CD4-positive, alpha-beta T cell treated with Interferon gamma for 1 hour (primary cell): ENCODE data around the gene SAMD11.

Experiments
- DNase-seq: peaks from one replicate; pipeline ENCODE4 v3.0.0-alpha.2; 2020

The SAMD11 gene

DNA sequence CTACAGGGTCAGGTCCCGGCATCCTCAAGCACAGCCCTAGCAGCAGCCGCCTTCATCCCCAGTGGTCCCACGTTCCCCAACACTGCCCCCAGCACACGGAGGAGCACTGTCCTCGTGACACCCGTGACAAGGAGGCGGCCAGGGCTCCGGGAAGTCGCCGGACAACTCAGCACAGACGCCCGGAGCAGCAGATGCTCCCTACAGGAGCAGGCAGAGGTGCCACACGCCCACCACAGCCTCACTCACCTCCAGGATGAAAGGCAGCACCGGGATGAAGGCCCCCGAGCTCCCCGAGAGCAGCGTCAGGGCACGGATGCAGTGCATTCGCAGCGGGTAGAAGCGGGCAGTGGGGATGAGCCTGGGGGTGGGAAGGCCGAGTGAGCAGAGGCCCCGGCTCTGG lies 27.2 kb downstream of the SAMD11 start:
- DNase-seq: no peak

DNA sequence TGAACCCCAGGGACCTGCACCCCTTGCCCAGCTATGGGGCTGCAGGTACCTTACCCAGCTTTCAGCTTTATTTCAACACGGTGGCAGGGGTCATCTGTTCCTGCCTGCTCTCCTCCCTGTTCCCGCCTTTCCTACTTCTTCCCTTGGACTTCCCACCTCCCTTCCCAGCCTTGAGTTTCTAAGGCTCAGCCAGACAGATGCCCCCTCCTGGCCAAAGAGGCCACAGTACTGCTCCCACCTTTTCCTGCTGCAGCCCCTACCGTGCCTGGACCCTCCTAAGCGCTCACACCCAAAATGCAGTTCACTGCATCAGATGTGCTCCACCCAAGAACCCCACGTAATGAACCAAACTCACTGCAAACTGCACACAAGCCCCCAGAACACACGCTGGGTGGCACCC lies 27.6 kb downstream of the SAMD11 start:
- DNase-seq: no peak

DNA sequence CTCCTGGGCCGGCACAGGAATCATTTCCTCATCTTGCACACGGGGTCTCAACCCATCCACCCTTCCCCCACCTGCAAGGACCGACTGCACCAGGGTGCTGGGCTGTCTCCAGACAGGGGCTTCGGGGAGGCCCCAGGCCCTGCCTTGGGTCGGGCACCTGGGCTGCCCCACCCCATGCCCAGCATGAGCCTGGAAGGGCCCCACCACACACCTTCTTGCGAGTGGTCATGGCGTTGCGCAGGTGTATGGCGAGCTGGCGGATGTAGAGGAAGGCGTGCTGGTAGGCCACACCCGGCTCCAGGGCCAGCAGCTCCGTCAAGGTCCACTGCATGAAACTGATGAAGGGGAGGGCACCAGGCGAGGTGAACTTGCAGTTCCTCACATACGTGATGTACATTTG lies 28.5 kb downstream of the SAMD11 start:
- no peak for DNase-seq

DNA sequence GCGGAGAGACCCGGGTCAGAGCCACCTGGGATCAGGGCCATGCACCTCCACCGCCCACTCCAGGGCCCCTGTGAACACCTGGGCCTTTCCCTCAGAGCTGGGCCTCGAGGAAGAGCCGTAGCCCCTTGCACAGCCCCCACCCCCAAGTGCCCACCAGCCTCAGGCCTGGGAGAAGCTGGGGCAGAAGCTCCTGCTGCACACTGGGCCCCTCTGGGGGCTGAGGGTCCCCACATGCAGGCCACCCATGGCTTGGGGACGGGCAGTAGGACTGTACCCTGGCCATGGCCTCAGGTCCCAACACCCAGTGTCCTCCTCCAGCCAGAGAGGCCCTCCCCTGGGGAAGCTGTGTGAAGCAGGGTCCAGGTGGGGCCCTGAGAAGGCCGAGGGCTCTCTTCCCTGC lies 28.9 kb downstream of the SAMD11 start:
- no peak for DNase-seq

DNA sequence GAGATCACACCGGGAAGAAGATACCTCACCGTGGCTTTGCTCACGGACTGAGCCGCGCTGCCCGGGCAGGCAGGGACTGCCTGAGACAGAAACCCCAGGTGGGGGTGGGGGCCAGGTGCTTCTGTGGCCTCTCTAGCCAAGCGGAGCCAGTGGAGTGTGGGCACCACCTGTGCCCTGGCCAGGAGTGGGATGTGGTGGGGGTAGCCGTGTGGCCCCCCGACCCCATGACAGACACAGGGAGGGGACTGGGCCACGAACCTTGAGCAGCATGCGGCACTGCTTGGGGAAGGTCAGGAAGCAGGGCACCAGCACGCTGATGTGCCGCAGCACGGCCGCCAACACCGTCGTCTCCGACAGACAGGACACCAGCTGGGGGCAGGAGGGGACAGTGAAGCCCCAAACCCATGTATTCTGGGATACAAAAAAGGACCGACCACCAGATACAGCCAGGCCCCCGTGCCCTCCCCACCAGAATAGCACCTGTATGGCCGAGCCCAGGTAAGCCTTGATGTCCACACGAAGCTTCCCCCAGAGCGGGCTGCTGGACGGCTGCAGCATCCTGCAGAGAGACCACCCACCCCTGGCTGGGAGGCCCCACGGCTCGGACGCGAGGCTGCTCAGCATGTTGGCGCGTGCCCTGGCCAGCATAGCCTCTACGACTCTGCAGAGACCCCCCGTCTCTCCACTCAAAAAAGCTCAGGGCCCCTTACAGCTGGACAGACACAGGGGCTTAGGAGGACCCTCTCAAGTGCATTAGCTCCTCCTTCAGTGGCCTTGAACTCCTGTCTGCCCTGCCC lies 30.0 kb downstream of the SAMD11 start:
- DNase-seq: no peak

DNA sequence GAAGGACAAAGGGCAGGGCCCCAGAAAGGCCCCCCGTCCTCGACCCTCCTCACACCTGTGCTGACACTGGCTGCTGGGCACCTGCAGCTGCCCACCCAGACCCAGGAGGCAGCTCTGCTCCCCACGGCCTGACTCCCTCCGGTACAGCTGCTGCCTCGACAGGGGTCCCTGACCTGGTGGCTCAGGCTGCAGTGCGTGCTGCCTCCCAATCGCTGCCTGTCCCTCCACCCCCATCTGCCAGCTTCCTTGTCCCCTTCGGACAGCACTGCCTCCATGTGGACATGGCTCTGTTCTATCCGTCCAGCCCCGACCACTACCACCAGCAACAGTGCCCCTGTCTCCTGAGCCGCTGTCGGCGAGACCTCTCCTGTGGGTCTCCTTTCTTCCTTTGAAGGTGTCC lies 31.2 kb downstream of the SAMD11 start:
- DNase-seq: no peak

DNA sequence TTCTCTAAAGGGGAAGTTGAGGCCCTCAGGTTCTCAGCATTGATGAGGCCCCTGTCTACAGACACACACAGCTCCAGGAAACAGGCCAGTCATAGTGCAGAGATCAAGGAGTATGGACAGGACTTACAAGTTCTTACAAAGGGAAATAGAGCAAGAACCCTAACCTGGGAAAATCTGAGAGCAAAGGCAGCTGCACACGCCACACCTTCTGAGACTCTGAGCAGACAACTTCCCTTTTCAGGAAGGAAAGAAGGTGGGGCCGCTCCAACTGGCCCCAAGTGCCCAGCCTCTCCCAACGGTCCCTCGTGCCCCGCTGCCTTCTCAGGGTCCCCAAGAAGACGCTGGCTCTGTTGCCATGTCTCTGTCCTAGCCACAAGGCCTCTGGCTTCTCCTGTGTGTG lies 31.8 kb downstream of the SAMD11 start:
- no peak for DNase-seq

DNA sequence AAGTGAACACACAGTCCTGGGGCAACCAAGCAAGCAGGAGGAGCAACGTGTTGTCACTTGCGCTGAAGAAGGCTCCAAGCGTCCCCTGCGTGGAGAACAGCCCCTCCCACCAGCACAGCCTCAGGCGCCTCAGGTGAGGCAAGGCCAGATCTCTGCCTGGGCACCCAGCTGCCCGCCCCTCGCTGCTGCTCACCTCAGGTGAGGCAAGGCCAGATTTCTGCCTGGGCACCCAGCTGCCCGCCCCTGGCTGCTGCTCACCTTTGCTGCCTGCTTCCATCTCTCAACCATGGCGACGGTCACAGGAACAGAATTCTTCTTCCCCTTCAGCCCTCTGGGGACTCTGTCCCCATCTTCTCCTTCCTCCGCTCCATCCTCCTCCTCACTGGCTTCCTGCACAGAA lies 32.9 kb downstream of the SAMD11 start:
- DNase-seq: no peak

DNA sequence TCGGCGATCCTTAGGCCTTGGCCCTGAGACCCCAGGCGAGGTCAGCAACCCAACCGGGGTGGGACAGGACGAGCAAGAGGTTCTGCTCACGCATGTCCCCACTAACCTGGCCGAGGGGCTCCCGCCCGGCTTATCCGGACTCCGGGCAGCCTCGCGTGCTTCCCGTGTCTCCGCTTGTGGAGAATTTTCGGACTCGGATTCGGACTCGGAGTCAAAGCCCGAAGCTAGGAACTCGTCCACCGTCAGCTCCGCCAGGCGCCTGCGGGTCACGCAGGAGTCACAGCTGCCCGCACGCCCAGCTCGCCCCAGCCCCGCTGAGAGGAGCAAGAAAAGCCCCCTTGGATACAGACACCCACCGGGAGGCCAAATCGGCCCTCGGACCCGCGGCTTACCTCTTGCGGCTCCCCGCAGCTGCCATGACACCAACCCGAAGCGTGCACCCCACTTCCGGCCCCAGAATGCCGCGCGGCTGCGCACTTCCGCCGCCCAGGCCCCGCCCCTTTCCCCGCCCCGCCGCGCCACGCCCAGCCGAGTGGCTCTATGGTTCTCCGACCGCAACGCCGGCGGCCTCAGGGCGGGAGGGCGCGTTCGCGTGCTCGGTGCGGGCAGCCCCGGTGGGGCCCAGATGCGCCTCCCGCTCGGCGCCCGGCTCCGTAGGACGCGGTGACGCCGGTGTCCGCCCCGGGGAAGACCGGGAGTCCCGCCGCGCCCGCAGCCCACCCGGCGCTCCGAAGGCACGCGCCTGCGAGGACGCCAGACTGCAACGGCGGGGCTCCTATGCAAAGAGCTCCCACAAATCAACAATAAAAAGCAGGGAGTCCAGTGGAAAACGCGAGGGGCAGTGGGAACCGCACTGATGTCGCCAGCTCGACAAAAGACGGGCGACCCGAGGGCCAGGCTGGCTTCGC lies 35.4 kb downstream of the SAMD11 start, which contains the start of gene NOC2L:
TSS of gene NOC2L (minus strand) at position 434 of the 908 bp plus-strand sequence. CDS start at position 418, 16 bp downstream.
- DNase-seq: peak; percentile 95

DNA sequence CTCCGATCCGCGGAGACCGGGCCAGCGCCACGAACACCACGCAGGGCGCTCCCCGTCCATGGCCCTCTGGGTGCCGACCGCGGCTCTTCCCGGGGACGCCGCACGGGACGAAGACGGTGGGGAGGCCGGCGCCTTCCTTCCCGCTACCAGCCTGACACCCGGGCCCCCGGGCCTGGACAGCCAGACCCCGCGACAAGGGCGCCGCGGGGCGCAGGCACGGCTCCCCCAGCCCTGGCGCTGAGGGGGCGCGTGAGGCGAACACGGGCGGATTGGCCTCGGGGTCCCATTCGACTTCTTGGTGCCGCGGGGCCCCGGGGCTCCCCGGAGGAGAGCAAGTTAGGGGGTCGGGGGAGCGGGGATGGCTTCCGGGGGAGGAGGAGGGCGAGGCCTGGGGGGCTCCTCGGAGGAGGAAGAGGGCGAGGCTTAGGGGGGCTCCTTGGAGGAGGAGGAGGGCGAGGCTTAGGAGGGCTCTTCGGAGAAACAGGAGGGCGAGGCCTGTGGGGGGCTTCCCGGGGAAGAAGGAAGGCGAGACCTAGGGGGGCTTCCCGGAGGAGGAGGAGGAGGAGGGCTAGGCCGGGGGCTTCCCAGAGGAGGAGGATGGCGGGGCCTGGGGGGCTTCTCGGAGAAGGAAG lies 36.1 kb downstream of the SAMD11 start:
- DNase-seq: no peak

DNA sequence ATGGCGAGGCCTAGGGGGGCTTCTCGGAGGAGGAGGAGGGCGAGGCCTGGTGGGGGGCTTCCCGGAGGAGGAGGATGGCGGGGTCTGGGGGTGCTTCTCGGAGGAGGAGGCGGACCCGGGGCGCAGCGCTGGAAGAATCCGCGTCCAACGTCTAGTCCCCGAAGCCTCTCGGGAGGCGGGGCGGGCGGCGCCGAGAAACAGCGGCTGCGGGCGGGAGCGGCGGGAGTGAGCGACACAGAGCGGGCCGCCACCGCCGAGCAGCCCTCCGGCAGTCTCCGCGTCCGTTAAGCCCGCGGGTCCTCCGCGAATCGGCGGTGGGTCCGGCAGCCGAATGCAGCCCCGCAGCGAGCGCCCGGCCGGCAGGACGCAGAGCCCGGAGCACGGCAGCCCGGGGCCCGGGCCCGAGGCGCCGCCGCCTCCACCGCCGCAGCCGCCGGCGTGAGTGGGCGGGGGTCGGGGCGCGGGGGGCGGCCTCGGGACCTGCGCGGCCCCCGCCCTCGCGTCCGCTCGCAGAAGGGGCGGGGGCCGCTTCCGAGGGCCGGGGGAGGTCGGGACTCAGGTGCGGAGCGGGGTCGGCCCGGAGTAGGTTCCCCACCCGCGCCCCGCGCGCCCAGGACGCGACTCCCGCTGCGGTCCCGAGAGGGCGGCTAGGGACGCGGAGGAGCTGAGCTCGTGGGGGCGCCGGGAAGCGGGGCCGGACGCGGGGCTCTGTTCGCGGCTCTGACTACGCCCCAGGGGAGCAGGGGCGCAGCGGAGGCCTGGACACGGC lies 36.8 kb downstream of the SAMD11 start, which contains the start of gene KLHL17:
TSS of gene KLHL17 (plus strand) at position 222 of the 769 bp plus-strand sequence. CDS start at position 332, 110 bp downstream.
- DNase-seq: peak; percentile 71

DNA sequence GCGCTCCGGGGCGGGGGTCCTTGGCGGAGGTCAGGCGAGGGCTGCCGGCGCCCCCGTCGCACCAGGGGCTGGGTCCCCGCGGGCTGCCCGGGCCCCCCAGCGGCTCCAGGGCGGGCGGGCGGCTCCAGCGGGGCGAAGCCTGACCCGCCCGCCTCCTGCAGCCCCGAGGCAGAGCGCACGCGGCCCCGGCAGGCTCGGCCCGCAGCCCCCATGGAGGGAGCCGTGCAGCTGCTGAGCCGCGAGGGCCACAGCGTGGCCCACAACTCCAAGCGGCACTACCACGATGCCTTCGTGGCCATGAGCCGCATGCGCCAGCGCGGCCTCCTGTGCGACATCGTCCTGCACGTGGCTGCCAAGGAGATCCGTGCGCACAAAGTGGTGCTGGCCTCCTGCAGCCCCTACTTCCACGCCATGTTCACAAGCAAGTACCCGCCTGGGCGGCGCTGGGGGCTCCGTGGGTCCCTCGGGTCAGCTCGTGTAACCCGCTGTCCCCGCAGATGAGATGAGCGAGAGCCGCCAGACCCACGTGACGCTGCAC lies 37.5 kb downstream of the SAMD11 start:
- DNase-seq: no peak

DNA sequence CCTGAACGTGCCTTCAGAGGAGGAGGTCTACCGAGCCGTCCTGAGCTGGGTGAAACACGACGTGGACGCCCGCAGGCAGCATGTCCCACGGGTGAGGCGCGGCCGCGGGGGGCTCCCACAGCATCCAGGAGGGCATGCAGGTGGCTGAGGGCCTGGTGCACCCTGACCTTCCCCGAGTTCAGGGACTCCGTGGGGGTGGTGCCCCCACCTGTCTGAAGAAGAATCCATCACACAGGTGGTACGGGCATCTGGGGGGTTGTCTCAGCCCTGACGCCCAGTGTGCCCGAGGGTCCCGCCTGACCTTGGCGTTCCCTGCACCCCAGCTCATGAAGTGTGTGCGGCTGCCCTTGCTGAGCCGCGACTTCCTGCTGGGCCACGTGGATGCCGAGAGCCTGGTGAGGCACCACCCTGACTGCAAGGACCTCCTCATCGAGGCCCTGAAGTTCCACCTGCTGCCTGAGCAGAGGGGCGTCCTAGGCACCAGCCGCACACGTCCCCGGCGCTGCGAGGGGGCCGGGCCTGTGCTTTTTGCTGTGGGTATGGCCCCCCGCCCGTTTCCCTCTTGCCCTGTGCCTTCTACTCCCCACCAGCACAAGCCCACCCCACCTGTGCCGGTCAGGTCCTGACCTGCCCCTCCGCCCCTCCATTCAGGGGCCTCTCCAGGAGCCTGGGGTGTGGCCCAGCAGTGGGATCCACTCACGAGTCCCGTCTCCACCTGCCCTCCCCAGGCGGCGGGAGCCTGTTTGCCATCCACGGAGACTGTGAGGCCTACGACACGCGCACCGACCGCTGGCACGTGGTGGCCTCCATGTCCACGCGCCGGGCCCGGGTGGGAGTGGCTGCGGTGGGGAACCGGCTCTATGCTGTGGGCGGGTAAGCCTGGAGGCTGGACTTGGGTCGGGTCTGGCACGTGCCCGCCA lies 38.9 kb downstream of the SAMD11 start:
- DNase-seq: no peak

DNA sequence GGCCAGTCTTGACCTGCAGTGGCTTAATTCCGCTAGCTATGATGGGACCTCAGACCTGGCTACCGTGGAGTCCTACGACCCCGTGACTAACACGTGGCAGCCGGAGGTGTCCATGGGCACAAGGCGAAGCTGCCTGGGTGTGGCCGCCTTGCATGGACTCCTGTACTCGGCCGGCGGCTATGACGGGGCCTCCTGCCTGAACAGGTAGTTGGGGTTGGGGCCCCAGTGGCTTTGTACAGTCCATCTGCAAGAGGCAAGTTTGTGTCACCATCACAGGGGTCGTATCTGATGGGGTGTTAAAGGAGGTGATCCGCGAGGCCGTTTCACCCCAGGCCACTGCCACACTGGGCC lies 39.6 kb downstream of the SAMD11 start:
- DNase-seq: no peak

DNA sequence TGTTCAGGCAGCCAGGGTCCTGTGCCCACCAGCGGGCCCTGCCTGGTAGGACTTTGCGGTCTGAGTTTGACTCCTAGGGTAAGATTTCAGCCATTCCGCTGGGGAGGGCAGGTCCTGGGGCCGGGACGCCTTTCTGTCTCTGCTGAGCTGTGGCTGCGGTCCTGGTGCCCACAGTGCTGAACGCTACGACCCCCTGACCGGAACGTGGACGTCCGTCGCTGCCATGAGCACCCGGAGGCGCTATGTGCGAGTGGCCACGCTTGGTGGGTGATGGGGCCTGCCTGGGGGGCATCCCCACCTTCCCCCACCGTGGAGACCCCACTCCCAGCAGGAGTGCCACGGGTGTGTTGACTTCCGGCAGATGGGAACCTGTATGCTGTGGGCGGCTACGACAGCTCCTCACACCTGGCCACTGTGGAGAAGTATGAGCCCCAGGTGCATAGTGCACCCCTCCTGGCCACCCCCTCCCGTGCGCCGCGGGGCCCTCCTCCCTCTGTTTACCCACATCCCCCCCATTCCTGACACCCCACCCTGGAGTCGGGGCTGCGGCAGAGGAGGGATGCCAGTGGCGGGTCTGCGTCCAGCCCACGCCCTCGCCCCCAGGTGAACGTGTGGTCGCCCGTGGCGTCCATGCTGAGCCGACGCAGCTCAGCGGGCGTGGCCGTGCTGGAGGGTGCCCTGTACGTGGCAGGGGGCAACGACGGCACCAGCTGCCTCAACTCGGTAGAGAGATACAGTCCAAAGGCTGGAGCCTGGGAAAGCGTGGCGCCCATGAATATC lies 40.2 kb downstream of the SAMD11 start:
- no peak for DNase-seq

DNA sequence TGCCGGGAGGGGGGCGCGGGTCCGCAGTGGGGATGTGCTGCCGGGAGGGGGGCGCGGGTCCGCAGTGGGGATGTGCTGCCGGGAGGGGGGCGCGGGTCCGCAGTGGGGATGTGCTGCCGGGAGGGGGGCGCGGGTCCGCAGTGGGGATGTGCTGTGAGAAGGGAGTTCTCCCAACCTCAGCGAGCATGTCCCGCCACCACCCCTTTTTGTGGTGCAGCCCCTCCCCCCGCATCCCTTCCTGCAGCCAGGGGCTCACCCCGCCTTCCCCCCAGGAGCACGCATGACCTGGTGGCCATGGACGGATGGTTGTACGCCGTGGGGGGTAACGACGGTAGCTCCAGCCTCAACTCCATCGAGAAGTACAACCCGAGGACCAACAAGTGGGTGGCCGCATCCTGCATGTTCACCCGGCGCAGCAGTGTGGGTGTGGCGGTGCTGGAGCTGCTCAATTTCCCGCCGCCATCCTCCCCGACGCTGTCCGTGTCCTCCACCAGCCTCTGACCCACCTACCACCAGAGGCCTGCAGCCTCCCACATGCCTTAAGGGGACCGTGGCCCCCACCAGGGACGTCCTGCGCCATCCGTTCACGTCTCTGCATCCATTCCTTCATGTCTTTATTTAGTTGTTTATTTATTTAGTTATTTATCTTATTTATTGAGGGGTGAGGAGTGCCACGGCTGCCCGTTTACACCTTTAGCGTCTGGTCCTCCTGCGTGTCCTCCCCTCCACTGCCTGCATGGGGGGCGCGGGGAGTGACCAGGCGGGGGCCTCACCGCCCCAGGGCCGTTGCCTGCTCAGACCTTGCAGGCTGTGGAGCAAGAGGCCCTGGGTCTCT lies 41.2 kb downstream of the SAMD11 start:
- DNase-seq: no peak

DNA sequence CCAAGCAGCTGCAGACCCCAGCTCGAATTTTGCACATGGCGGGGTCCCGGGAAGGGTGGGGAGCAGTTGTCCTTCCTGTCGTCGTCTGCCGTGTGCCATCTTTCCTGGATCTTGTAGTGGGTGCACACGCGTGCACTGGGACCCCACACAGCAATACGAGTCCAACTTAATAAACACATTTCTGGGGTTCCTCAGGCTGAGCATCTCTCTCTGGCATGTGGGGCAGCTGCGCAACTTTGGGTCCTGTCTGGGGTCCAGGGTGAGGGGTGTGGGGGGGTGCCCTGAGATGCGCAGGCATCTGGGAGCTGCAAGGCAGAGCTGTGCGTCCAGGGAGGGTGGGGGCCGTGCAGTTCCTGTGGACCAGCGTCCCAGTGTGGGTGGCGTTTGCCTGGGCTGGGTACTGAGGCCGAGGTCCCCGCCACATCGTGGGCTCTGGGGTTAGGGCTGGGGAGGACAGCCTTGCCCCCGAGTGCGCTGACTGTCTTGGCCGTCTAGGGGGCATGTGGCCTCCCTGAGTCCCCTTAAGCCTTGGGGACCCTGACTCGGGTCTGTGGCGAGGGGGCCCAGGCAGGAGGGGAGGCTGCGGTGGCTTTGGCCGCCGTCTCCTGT lies 41.9 kb downstream of the SAMD11 start:
- no peak for DNase-seq

DNA sequence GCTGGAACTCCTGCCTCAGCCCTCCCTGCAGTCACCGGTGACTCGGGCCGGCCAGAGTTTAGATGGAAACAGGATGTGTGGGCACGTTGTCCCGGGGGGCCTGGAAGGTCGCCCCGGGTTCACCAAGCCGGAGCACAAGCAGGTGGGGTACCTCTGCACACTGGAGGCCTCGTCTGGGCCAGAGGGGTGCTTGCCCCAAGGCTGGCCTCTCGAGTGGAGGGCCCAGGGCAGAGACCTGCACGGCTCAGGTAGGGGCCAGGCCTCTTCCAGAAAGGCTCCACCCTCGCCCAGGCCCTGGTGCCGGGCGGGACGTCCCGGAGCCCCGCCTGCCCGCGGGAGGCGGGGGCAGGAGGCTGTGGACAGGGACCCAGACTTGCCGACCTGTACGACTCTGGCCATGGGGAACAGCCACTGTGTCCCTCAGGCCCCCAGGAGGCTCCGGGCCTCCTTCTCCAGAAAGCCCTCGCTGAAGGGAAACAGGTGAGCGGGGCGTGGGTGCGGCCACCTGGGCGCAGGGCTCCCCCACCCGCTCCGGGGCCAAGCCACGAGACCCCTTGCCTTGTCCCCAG lies 42.5 kb downstream of the SAMD11 start, which contains the start of gene PLEKHN1:
TSS of gene PLEKHN1 (plus strand) at position 348 of the 569 bp plus-strand sequence. CDS start at position 398, 50 bp downstream.
- DNase-seq: no peak
